ENCODE results near the gene C1orf105. TPM values are rescaled to one million over a fixed set of nuclear protein-coding genes. Genes with fewer than 3 reads are reported as not detected.

The C1orf105 gene
- total RNA-seq, 4 donors from 2014 or later, result not detected

GRCh38 chr1:172452536-172453152 is 32.2 kb downstream of the C1orf105 start:
- 69 to 90% methylated on average over 6 to 7 of the region's 7 CpGs for WGBS, 2 donors (ENCODE audit: low coverage in 1 of 2)
- Histone ChIP-seq H3K27ac (no peak overlapping the region), H3K27me3 (no peaks in the 10 kb centered on the region)

GRCh38 chr1:172453153-172453545 is 32.7 kb downstream of the C1orf105 start:
- H3K27ac ChIP-seq, result no peak overlapping the region
- ATAC-seq, result no peak
- no peaks in the 10 kb centered on the region for H3K36me3 ChIP-seq
- peaks cover 0 to 10% (median 0%) of the 10 kb centered on the region in 3 donors for H3K4me1 ChIP-seq
- no peaks in the 10 kb centered on the region for H3K9me3 ChIP-seq
- H3K4me3 ChIP-seq, result no peak overlapping the region
- WGBS, 2 donors (ENCODE audit: low coverage in 1 of 2), result 65 to 72% methylated on average over 6 of the region's 6 CpGs
- TF ChIP-seq EP300 (IDR thresholded peaks at IDR 0.05) (no peak), POLR2A (IDR thresholded peaks at IDR 0.05) (no peak)
- TF ChIP-seq, protein P1, sequence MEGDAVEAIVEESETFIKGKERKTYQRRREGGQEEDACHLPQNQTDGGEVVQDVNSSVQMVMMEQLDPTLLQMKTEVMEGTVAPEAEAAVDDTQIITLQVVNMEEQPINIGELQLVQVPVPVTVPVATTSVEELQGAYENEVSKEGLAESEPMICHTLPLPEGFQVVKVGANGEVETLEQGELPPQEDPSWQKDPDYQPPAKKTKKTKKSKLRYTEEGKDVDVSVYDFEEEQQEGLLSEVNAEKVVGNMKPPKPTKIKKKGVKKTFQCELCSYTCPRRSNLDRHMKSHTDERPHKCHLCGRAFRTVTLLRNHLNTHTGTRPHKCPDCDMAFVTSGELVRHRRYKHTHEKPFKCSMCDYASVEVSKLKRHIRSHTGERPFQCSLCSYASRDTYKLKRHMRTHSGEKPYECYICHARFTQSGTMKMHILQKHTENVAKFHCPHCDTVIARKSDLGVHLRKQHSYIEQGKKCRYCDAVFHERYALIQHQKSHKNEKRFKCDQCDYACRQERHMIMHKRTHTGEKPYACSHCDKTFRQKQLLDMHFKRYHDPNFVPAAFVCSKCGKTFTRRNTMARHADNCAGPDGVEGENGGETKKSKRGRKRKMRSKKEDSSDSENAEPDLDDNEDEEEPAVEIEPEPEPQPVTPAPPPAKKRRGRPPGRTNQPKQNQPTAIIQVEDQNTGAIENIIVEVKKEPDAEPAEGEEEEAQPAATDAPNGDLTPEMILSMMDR (IDR thresholded peaks at IDR 0.05), result no peak
- H3K27me3 ChIP-seq, result no peaks in the 10 kb centered on the region

More at GRCh38 chr1:172452536-172453152, 32.2 kb downstream of the C1orf105 start:
- Histone ChIP-seq H3K4me1 (peaks cover 0 to 10% (median 0%) of the 10 kb centered on the region in 3 donors), H3K9me3 (no peaks in the 10 kb centered on the region), H3K4me3 (no peak overlapping the region), H3K36me3 (no peaks in the 10 kb centered on the region)
- ATAC-seq, result no peak
- TF ChIP-seq POLR2A (IDR thresholded peaks at IDR 0.05), result no peak
- TF ChIP-seq EP300 (IDR thresholded peaks at IDR 0.05), result no peak
- TF ChIP-seq, protein P1 (IDR thresholded peaks at IDR 0.05), result no peak
- no peak for TF ChIP-seq POLR2AphosphoS5 (IDR thresholded peaks at IDR 0.05)

- peaks cover 0 to 10% (median 0%) of the 10 kb centered on the region in 3 donors for H3K4me1 ChIP-seq
- H3K4me3 ChIP-seq, result no peak overlapping the region
- TF ChIP-seq, protein P1 (IDR thresholded peaks at IDR 0.05), result no peak
- TF ChIP-seq POLR2A (IDR thresholded peaks at IDR 0.05) (no peak), POLR2AphosphoS5 (IDR thresholded peaks at IDR 0.05) (no peak)
- WGBS, 2 donors (ENCODE audit: low coverage in 1 of 2), result 58 to 100% methylated on average over 1 of the region's 1 CpG
- no peaks in the 10 kb centered on the region for H3K9me3 ChIP-seq
- no peak overlapping the region for H3K27ac ChIP-seq
- H3K27me3 ChIP-seq, result no peaks in the 10 kb centered on the region
- H3K36me3 ChIP-seq, result no peaks in the 10 kb centered on the region
- no peak for ATAC-seq
Measured at GRCh38 chr1:172453607-172454006, 33.1 kb downstream of the C1orf105 start.

GRCh38 chr1:172455451-172455850 is 35.0 kb downstream of the C1orf105 start:
- no peak for ATAC-seq
- TF ChIP-seq POLR2A (IDR thresholded peaks at IDR 0.05) (no peak), EP300 (IDR thresholded peaks at IDR 0.05) (no peak), POLR2AphosphoS5 (IDR thresholded peaks at IDR 0.05) (no peak)
- TF ChIP-seq, protein P1 (IDR thresholded peaks at IDR 0.05), result no peak
- H3K27ac ChIP-seq, result no peak overlapping the region

GRCh38 chr1:172456344-172456769 is 35.9 kb downstream of the C1orf105 start:
- no peaks in the 10 kb centered on the region for H3K36me3 ChIP-seq
- H3K27me3 ChIP-seq, result no peaks in the 10 kb centered on the region
- H3K9me3 ChIP-seq, result no peaks in the 10 kb centered on the region
- ATAC-seq, result no peak
- no peak overlapping the region for H3K27ac ChIP-seq
- TF ChIP-seq, protein P1 (IDR thresholded peaks at IDR 0.05), result no peak
- no peak for TF ChIP-seq EP300 (IDR thresholded peaks at IDR 0.05)
- TF ChIP-seq POLR2A (IDR thresholded peaks at IDR 0.05), result no peak
- no peak for TF ChIP-seq POLR2AphosphoS5 (IDR thresholded peaks at IDR 0.05)
- H3K4me1 ChIP-seq, result no peaks in the 10 kb centered on the region
- 87 to 100% methylated on average over 1 to 5 of the region's 5 CpGs for WGBS, 2 donors (ENCODE audit: low coverage in 1 of 2)
- H3K4me3 ChIP-seq, result no peak overlapping the region

More at GRCh38 chr1:172455451-172455850, 35.0 kb downstream of the C1orf105 start:
- WGBS, 2 donors (ENCODE audit: low coverage in 1 of 2), result 75 to 100% methylated on average over 1 of the region's 1 CpG
- Histone ChIP-seq H3K4me3 (no peak overlapping the region), H3K36me3 (no peaks in the 10 kb centered on the region), H3K4me1 (peaks cover 0 to 1% (median 0%) of the 10 kb centered on the region in 3 donors), H3K27me3 (no peaks in the 10 kb centered on the region), H3K9me3 (no peaks in the 10 kb centered on the region)

All from gastroesophageal sphincter (tissue), 4 donors.